DND-41 (cell line): ENCODE data around the gene CARMIL3.
A peak's percentile ranks its signal among the peaks of the same experiment; 100 is the strongest.

Experiments used
- CTCF ChIP-seq: IDR thresholded peaks from 2 replicates; pipeline ENCODE4 v1.5.1; 2012; ENCODE audit warnings: borderline replicate concordance, low read length, moderate library complexity, mild to moderate bottlenecking; ENCODE audit not compliant: poor library complexity, severe bottlenecking; ENCODE audit errors: extremely low read depth
- EZH2 ChIP-seq: IDR thresholded peaks from 3 replicates; pipeline ENCODE4 v1.6.1; 2012; ENCODE audit warnings: borderline replicate concordance, low read depth, mild to moderate bottlenecking, moderate library complexity, low read length, inconsistent platforms; ENCODE audit not compliant: severe bottlenecking

DNA sequence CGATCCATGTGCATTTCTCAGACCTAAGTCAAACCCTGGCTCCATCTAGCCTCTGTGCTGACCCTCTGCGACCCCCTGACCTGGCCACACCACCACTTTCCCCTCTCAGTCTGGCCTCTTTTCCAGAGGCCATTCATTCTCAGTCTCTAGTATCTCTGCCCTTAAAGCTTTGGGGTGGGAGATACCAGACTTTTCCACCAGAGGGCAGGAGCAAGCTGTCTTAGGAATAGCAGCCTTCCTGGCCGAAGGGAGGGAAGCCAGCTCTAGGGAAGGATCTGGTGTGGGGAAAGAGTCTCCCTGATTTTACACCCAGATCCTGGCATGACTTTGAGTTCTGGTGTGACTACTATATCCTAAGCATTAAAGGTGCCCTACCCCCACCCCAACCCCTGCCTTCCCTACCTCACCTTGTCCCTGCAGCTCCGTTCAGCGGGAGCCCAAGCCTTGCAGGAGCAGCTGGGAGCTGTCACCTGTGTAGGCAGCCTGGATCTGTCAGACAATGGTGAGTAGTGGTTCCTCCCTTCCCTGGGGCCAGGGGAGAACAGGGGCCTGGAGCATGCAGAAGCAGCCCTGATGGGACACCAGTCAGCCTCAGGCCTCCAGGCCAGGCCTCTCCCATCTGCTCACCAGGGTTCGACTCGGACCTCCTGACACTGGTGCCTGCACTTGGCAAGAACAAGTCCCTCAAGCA lies 6.6 kb downstream of the CARMIL3 start:
- TF ChIP-seq CTCF (peak; percentile 97), EZH2 (no peak)
